NCI-H1930 (cell line): ENCODE data around the gene ADAMTSL2.

Experiments
- DNase-seq, 2 experiments: peaks; one replicate each; lab custom pipeline; 2025; lab: John Stamatoyannopoulos, UW

The ADAMTSL2 gene

GRCh38 chr9:133606708-133607025, 72.2 kb downstream of the ADAMTSL2 start:
- no peak for DNase-seq

GRCh38 chr9:133607381-133607780, 72.9 kb downstream of the ADAMTSL2 start:
- no peak for DNase-seq

GRCh38 chr9:133607976-133608375, 73.5 kb downstream of the ADAMTSL2 start:
- no peak for DNase-seq

DNA sequence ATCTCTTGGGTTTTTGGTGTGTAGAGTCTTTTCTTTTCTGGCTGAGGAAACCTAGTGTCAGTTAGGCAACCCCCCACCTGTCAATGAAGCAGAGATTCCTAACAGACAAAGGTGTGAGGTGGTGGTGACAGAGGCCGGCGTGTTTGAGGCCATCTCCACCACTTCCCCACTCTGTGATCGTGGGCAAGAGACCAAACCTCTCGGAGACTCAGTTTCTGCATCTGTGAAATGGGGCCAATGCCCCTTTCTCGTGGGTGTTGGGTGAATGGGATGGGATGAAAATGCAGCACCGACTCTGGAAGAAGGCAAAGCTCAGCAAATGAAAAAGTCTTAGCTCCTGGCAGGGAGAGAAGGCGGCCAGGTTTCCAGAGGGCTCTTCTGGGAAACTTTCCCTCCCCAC, 73.9 kb downstream of the ADAMTSL2 start:
- no peak for DNase-seq

GRCh38 chr9:133608889-133609288, 74.4 kb downstream of the ADAMTSL2 start:
- DNase-seq: no peak

DNA sequence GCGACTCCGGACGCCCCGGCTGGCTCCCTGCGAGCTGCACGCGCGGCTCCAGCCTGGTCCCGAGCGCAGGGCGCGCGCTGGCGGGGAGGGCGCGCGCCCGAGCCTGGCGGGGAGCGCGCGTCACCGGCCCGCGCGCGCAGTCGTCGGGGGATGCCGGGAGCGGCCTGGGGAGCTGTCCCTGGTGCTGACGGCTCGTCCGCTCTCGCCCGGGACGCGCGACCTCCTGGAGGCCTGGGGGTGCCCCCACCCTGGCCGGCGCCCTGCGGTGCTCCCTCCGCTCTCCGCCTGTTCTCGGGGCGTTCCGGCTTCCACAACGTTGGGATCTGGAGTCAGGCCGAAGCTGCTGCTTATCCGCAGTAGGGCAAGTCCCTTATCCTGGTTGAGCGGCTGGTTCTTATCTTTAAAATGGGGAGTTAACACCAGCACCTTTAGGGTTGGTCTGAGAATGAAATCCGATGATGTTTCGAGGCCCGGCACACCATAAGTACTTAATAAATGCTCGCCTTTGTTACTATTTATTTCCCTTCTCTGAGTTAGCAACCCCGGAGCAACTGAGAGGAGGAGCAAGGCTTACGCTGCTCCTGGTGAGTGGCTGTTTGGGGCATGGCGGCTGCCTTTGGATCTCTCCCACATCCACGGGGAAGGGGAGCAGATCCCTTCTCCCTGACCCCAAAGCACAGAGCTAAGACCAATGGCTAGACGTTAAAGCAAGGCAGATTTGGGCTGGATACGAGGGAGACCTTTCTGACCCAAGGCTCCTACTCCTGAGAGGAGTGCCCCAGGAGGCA, 75.0 kb downstream of the ADAMTSL2 start, which contains the start of gene FAM163B:
FAM163B (minus strand) TSS at position 79 of the 788 bp plus-strand sequence. CDS start 29,166 bp downstream, outside the sequence.
- no peak for DNase-seq

DNA sequence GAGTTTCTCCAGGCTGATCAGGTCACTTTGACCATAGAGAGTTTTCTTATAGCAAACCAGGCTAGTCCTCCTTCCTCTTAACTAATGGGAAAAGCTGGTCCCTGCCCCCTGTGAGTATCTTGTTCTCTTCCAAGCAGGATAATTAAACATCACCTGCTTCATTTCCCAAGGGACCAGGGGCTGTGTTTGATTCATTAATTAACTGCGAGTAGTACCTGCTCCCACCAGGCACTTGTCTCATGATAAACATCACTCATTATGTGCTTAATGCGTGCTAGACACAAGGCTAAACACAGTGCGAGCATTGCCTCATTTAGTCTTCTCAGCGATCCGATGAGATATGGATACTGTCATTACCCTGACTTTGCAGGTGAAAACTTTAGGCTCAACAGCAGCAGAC, 76.3 kb downstream of the ADAMTSL2 start:
- peak in 1 of 2 experiments; percentile 15 for DNase-seq

DNA sequence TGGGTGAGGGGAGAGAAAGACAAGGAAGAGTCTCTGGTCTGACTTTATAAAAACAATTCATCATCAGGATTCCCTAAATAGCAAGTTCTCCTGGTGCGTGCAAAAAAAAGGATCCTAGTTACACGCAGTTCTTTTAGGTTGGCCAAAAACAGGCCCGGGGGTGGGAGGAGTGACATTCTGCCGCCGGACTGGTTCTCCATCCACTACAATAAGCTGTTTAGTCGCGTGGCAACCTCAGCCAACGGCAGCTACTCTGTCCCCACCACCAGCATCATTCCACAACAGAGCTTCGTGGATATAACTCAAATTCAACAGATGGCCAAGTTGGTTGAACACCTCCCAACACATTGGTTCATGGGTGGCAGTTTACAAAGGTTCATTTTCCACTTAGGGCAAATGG, 77.5 kb downstream of the ADAMTSL2 start:
- no peak for DNase-seq

DNA sequence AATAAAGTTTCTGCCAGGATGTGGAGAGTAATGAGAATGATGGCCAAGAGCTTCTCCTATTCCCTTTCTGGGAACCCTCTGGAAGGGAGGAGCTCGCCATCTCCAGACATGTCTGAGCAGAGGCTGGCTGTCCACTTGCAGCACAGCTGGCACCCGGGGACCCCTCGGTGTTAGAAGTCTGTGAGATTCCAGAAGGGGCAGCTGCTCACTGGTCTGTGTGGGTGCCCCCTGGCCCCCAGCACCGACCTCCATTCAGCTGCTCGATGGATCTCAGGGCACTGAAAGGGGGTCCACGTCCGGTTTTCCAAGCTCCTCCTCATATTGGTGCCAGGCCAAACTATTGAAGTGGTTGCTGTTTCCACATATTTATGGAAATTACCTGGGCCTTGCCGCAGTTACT, 78.3 kb downstream of the ADAMTSL2 start:
- no peak for DNase-seq

DNA sequence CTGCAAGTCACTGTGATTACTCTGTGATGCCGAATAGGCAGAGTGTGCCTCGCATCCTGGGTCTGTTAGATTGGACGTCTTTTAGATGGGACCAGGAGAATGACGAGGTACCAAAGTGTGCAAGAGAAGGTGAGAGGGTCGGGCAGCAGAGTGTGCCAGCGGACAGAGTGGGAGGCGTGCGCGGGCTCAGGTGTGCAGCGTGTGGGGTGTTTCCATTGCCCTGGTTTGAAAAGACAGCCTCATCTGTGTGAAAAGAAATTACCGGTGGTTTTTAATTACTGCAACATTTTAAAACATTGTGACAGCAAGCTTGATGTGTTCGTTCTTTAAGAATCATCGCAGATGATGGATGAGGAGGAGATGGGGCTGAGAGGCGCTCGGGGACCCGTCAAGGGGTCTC, 78.9 kb downstream of the ADAMTSL2 start:
- no peak for DNase-seq

- no peak for DNase-seq
These were observed 79.6 kb downstream of the ADAMTSL2 start for GRCh38 chr9:133614056-133614455.

- no peak for DNase-seq
These were observed 80.2 kb downstream of the ADAMTSL2 start for GRCh38 chr9:133614678-133615077.

DNA sequence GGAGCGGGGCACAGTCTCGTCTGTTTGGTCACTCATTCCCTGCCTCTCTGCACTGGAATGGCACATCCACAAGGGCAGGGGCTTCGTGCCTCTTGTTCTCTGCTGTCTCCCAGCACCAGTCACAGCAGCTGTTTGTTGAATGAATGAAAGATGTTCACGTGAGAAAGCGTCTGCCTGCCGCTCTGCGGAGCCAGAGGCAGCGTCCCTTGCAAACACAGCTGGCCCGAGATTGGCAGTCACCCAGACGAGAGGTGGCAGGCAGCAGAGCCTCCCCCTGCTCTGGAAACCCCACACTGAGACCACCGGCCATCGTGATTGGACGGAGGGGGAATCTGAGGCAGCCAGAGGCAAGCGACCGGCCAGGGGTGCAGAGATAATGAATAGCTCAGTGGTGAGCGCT, 80.7 kb downstream of the ADAMTSL2 start:
- no peak for DNase-seq

DNA sequence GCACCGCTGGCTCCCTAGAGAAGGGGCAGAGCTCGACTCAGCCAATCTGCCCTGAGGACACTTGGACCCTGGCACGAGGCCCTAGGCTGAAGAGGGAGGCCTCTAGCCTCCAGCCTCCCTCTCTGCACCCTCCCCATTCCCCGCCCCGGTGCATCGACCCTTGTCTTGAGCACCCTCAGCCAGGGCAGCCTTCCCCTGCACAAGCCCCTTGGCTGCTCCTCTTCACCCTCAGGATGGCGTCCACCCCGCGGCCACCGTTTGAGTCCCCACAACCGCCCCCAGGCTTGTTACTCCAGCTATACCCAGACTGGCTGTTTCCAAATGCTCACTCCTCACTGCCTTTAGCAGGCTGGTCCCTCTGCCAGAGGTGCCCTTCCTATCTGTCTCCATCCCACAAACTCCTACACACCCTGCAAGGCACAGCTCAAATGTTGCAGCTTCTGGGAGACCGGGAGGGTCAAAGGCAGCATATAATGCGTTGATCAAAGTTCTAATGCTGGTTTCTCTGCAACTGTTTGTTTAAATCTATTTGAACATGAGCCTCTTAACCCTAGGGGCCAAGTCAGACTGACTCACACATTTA, 81.2 kb downstream of the ADAMTSL2 start:
- DNase-seq: no peak

DNA sequence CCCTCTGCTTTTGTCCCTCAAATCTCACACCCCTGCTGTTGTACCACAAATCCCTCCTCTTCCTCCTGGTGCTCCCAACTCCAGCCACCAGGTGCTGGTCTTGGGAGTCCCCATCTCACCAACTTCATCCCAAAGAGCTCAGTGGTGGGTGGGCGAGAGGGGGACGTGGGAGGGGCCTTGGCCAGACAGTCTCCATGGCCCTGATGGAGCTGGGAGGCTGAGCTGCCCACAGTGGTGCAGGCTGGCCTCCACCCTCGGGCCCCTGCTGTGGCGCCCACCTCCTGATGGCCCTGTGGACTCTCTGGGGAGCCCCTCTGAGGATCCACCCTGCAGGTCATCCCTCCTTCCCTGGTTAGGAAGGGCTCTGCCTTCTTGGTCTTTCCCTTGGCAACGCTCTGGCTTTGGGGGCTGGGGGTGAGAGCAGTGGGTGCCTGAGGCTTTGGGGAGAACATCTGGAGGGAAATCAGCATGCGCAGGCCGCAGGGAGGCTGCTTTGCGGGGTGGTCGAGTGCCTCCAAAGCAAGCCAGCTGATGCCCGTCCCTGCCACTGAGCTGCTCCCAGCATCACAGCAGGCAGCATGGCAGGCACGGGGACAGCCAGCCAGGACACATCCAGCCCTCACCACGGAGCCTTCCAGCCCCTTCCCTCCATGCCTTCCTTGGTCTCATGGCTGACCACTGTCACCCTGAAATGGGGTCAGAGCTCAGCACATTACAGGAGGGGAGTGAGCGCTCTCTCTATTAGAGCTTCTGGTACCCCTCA, 82.3 kb downstream of the ADAMTSL2 start:
- no peak for DNase-seq

DNA sequence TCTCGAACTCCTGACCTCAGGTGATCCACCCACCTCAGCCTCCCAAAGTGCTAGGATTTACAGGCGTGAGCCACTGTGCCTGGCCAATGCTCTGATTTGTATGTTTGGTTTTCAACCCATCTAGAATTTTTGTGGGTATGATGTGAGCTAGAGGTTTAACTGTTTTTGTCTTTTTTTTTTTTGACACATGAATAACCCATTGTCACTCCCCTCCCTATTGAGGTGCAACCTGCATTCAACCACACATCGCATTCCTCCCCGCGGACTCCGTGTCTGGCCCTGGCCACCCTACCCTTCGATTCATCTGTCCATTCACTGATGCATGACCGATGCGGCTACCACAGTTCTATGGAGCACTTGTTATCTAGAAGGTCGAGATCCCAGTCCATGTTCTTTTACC, 84.2 kb downstream of the ADAMTSL2 start:
- DNase-seq: no peak

GRCh38 chr9:133619791-133620190, 85.3 kb downstream of the ADAMTSL2 start:
- no peak for DNase-seq

DNA sequence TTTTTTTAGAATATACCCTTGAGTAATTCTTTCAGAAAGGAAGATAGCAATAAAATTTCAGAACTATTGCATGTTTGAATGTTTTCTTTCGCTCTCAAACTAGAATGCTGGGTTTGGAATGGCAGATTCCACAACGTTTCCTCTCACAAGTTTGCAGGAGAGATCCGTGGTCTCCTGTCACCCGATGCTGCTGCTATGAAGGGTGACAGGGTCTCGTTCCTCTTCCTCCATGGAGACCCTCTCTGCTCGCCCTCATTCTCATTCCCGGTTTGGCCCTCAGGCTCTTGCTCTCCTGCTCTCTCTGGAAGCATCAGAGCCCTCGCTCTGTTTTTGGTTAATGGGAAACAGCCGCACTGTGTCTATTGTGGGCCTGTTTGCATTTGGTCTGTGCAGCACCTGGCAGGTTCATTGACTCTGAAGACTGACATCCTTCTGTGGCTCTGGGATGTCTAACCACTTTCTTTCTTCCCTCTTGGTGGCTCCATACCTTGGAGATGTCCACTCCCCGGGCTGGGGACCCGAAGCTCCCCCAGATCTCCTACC, 87.3 kb downstream of the ADAMTSL2 start:
- no peak for DNase-seq

- DNase-seq: no peak
These were observed 88.1 kb downstream of the ADAMTSL2 start for GRCh38 chr9:133622555-133622954.
